Measurements from ENCODE around the gene PRKAR2B.

DNA sequence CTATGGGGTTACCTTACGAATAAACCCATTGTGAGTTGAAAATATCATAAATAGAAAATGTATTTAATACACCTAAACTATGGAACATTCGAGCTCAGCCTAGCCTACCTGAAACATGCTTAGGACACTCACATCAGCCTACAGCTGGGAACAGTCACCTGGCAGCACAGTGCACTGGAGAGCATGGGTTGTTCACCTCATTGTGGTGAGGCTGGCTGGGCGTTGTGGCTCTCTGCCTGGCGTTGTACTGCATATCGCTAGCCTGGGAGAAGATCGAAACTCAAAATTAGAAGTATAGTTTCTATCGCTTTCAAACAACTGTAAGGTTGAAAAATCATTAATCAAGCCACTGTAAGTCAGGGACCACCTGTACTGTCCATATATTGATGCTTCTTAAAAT, 107.0 kb downstream of the PRKAR2B start:
- TF ChIP-seq, protein P1, sequence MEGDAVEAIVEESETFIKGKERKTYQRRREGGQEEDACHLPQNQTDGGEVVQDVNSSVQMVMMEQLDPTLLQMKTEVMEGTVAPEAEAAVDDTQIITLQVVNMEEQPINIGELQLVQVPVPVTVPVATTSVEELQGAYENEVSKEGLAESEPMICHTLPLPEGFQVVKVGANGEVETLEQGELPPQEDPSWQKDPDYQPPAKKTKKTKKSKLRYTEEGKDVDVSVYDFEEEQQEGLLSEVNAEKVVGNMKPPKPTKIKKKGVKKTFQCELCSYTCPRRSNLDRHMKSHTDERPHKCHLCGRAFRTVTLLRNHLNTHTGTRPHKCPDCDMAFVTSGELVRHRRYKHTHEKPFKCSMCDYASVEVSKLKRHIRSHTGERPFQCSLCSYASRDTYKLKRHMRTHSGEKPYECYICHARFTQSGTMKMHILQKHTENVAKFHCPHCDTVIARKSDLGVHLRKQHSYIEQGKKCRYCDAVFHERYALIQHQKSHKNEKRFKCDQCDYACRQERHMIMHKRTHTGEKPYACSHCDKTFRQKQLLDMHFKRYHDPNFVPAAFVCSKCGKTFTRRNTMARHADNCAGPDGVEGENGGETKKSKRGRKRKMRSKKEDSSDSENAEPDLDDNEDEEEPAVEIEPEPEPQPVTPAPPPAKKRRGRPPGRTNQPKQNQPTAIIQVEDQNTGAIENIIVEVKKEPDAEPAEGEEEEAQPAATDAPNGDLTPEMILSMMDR (IDR thresholded peaks at IDR 0.05), result no peak
- no peak for TF ChIP-seq POLR2A (IDR thresholded peaks at IDR 0.05)

All from lower leg skin (tissue), 3 donors.